Esophagus mucosa (tissue), 1 donor: Measurements from ENCODE around the gene ATF1. TPM values are rescaled to one million over a fixed set of nuclear protein-coding genes. Genes with fewer than 3 reads are reported as not detected.
"Not testable (repeated sequence)": the region's sequence is repeated elsewhere in the genome, so short reads cannot be mapped to it uniquely, and the experiment has no call there.

Experiments used
- ATAC-seq: fragments of 200-7000 bp; cut with Tn5 transposase; one replicate; pipeline ENCODE4 v1.9.1; 2020
- total RNA-seq: library from RNA; stranded (reverse); gene quantifications from one replicate; pipeline ENCODE4 v1.2.4, GENCODE V29; 2023
- donor health status: DM: yes; HTN: yes; CAD: no.

The ATF1 gene
- total RNA-seq, 1 donor from 2014 or later = 22.3 TPM

DNA sequence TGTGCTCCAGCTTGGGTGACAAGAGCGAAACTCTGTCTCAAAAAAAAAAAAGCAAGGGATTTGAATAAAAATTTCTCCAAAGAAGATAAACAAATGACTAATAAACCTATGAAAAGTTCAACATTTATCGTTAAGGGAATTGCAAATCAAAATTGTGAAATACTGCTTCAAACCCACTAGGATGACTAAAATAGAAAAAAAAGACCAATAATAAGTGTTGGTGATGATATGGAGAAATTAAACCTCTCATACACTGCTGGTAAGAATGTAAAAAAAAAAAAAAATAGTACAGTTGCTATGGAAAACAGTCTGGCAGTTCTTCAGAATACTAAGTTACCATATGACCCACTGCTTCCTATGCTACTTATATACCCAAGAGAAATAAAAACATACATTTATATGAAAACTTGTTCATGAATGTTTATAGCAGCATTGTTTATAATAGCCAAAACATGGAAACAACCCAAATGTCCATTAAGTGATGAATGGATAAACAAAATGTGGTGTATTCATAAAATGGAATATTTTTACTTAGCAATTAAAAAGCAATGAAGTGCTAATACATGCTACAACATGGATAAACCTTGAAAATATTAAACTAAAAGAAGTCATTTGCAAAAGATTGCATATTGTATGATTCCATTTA, 39.5 kb downstream of the ATF1 start:
- no peak for ATAC-seq

DNA sequence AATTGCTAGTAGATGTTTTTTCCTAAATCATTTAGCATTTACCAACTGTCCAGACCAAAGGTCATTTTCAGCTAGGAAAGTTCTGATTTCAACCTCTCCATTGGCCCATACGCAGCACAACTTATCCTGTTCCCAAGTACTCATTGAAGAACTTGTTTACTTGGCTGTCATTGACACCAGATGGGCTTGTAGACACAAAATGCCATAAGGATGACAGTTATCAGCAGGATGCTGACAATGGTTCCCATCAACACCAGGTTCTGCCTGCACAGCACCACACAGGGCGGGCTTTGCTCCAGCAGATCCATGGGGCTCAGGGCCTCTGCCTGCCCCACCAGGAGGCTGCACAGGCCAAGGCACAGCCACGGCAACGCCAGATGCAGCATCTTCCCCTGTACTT, 42.3 kb downstream of the ATF1 start:
- ATAC-seq = no peak

DNA sequence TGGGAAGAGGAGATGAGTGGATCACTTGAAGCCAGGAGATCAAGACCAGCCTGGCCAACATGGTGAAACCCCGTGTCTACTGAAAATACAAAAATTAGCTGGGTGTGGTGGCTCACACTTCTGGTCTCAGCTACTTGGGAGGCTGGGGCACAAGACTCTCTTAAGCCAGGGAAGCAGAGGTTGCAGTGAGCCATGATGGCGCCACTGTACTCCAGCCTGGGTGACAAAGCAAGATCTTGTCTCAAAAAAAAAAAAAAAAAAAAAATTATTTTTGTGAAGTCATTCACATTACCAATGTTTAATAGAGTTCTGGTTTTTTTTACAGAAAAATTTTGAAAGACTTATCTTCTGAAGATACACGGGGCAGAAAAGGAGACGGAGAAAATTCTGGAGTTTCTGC, 45.2 kb downstream of the ATF1 start:
- not testable (repeated sequence) for ATAC-seq

DNA sequence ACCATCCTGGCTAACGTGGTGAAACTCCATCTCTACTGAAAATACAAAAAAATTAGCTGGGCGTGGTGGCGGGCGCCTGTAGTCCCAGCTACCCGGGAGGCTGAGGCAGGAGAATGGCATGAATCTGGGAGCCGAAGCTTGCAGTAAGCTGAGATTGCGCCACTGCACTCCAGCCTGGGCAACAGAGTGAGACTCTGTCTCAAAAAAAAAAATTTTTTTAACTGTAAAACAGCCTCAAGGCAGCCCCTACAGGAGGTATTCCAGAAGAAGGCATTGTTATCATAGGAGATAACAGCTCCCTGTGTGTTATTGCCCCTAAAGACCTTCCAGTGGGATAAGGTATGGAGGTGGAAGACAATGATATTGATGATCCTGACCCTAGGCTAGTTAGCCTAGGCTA, 51.0 kb downstream of the ATF1 start:
- not testable (repeated sequence) for ATAC-seq

DNA sequence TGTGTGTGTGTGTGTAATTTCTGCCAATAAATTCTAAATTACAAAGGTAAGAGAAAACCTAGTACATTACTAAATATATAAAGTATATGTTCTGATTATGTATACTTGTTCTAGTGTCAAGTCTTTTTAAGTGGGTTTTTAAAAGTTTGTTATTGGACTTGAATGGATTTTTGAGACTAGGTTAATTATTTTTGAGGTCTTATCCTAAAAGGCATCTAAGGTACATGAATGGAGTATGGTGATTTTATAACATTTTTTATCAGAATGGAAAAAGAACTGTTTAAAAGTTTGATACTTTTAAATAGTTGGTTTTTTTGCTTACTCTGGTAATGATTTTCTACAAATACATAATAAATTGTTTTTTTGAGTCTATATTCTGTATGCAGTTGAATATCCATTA, 56.3 kb downstream of the ATF1 start:
- no peak for ATAC-seq

DNA sequence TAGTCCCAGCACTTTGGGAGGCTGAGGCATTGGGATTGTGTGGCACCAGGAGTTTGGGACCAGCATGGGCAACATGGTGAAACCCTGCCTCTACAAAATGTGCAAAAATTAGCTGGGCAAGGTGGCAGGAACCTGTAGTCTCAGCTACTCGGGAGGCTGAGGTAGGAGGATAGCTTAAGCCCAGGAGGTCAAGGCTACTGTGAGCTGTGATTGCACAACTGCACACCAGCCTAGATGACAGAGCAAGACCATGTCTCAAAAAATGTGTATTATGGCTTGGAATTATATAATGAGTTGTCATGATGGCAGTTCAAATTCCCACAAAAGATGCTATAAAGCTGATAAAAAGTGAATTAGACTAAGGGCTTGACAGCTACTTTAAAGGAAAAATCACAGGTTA, 58.2 kb downstream of the ATF1 start:
- ATAC-seq = no peak

DNA sequence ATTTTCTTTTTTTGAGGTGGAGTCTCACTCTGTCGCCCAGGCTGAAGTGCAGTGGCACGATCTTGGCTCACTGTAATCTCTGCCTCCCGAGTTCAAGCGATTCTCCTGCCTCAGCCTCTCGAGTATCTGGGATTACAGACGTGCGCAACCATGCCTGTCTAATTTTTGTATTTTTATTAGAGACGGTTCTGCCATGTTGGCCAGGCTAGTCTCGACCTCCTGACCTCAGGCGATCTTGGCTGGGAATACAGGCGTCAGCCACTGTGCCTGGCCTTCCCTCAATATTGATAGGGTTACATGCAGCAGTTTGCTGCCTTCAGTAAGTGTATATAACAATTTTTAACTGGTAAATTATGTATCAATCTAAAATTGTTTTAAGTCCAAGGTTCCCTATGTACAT, 59.8 kb downstream of the ATF1 start:
- not testable (repeated sequence) for ATAC-seq

DNA sequence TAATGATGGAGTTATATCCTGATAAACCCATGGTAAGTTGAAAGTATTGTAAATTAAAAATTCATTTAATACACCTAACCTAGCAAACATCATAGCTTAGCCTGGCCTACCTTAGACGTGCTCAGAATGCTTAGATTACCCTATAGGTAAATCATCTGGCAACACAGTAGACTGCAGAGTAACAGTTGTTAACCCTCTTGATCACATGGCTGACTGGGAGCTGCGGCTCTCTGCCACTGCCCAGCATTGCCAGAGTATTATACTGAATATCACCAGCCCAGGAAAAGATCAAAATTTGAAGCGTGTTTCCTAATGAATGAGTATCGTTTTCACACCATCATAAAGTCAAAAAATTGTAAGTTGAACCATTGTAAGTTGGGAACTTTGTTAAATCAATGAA, 61.0 kb downstream of the ATF1 start:
- peak; percentile 30 for ATAC-seq

DNA sequence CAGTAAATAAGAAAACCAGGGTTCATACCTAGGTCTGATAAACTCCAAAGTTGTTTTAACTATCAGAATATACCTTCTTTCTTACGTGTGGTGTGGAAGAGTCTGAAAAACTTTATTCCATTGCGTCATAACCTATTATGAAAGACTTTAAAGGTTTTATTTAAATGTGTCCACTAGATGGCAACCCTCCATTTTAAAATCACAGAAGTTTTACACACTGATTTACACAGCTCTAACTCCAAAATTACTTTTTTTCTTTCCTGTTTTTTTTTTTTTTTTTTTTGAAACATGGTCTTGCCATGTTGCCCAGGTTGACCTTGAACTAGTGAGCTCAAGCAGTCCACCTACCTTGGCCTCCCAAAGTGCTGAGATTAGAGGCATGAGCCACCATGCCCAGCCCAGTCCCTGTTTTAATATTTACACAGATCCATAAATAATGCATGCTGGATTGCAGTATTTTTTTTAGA, 61.5 kb downstream of the ATF1 start:
- ATAC-seq = peak; percentile 81

DNA sequence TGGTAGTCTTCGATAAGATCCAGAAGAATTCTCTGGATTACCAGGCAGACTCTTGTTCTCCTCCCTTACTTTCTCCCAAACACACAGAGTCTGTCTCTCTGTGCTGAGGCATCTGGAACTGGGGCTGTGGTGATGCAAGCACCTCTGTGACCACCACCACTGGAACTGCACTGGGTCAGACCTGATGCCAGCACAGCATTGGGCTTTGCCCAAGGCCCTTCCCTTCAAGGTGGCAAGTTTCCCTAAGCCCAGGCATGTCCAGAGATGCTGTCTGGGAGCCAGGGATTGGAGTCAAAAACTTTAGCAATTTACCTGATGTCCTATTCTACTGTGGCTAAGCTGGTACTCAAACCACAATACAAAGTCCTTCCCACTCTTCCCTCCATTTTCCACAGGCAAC, 64.2 kb downstream of the ATF1 start:
- ATAC-seq = peak; percentile 23

DNA sequence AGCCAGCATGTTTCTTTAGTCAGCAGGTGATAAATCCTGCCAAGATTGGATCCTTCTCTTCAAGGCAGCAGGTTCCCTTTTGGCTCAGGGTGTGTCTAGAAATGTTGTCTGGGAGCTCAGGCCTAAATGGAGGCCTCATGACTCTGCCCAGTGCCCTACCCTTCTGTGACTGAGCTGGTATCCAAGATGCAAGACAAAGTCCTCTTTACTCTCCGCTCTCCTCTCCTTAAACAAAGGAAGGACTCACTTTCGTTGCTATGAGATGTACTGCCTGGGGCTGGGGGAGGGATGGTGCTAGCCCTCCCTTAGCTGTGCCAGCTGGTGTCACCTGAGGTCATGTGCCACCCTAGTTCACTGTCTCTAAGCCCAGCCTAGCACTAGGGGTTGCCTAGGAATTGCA, 65.0 kb downstream of the ATF1 start:
- ATAC-seq = peak; percentile 38

DNA sequence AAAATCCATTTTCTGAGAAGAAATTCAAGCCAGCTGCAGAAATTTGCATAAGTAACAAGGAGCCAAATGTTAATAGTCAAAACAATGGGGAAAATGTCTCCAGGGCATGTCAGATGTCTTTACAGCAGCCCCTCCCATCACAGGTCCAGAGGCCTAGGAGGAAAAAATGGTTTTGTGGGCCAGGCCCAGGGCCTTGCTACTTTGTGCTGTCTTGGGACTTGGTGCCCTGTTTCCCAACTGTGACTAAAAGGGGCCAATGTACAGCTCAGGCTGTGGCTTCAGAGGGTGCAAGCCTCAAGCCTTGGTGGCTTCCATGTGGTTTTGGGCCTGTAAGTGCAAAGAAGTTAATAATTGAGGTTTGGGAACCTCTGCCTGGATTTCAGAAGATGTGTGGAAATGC, 69.9 kb downstream of the ATF1 start:
- ATAC-seq = not testable (repeated sequence)

DNA sequence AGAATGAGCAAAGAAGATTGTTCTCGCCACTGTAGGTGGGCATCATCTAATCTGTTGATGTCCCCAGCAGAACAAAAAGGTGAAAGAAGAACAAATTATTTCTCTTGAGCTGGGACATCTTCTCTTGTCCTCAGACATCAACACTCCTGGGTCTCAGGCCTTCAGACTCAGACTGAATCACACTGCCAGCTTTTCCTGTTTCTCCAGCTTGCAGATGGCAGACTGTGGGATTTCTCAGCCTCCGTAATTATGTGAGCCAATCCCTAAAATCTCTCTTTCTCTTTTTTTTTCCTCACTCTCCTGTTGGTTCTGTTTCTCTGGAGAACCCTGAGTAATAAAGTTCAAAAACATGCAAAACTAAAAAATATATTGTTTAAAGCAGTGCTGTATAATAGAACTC, 75.1 kb downstream of the ATF1 start:
- ATAC-seq = peak; percentile 59

DNA sequence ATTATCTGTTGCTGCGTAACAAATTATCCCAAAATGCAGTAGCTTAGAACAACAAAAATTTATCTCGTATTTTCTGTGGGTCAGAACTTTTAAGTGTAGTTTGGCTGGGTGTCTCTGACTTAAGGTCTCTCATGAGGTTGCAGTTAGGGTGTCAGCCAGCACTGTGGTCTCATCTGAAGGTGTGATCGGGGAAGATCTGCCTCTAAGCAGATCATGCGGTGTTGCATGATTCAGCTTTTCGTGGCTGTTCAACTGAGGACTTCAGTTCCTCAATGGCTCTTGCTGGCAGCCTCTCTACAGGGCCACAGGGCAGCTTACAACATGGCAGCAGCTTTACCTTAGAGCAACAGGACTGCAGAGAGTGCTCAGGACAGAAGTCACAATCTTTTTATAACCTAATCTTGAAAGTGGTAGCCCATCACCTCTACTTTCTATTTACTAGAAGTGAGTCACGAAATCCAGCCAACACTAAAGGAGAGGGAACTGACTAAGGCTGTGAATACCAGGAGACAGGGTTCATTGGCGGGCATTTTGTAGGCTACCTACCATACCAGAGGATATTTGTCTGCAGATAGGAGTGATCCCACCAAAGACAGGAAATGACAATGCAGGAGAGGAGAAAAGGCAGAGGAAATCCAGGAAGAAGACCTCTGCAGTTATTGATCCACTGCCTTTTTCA, 77.0 kb downstream of the ATF1 start:
- ATAC-seq = no peak

DNA sequence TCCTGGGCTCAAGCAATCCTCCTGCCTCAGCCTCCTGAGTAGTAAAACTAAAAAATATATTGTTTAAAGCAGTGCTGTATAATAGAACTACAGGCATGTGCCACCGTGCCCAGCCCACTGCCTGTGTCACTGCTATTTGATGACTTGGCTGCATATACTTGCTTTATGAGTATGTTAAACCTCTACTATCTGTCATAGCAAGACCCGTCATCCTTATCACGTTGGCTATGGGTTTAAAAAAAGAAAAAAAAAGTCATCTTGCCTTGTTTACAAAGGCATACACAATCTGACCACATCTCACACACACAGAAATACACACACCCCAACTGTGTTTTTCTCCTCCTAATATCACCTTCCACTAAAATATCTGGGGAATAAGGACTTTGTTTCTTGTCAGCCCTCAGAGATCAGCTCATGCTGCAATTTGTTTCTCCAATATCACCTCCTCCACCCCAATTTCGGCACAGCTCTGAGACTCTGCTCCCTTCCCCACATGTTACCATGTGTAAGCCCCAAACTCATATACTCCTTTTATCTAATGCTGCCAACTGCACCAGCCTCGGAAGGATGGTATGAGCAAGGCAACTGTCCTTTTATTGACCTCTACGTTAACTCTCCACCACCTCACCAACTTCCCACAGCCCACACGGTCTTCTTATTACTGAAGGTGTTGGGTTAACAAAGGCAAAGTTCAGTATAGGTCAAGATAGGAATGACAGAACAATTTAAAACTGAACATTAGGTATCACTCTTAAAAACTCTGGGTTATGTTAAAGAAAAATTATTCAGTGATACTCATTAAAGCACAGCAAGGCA, 78.0 kb downstream of the ATF1 start:
- no peak for ATAC-seq

DNA sequence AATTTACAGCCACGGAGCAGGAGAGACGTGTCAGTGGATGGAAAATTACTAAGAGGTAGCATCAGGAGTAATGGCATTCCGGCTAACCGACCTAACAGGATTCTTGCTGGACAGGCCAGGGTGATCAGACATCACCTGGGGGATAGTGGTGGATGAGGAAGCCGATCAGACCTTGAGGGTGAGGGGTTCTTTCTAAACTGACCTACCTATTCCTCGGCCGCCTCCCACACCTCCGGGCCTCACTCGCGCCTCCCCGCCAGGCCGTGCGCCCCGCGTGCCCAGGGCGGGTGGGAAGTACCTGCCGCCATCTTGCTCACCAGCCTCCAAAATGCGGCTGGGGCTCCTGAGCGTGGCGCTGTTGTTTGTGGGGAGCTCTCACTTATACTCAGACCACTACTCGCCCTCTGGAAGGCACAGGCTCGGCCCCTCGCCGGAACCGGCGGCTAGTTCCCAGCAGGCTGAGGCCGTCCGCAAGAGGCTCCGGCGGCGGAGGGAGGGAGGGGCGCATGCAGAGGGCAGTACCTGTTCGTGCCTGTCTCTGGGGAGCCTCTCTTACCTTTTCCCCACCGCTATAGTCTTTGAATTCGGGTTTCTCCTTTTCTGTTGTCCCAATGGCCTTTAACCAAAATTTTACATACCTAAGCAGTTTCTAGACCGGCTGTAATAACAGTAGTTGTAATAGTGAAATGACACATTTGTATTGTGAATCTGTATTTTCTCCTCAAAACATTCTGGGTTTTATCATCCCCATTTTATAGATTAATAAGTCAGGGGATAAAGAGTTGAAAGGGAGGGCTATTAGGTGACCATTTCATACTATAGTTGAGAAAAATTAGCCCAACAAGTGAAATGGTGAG, 79.0 kb downstream of the ATF1 start, which contains the start of gene TMPRSS12:
Gene TMPRSS12 (plus strand): TSS at position 290 of the 857 bp plus-strand sequence. CDS start 39 bp downstream, at position 329.
- ATAC-seq = peak; percentile 54

DNA sequence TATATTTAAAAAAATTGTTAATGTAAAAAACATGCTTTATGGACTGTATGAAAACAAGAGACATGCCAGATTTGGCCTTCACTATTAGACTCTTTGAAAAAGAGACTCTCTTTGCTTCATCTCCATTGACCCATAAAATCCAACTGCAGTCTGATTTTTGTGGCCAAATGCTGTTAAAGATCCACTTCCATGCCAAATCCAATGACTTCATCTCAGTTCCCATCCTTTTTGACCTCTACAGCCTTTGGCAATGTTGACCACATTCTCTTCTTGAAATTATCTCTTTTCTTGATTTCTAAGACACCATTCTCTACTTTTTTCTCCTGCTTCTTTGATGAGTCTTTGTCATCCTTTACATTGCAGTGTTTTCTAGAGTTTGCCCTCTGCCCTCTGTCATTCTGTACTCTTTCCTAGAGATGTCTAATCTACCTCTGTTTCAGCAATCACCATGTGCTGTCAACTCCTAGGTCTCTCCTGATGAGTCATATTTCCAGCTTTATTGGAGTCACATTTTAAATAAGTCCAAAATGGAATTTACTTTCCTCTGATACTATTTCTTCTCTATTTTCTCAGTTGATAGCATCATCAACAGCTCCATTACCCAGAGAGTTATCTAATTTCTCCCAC, 81.2 kb downstream of the ATF1 start:
- no peak for ATAC-seq

DNA sequence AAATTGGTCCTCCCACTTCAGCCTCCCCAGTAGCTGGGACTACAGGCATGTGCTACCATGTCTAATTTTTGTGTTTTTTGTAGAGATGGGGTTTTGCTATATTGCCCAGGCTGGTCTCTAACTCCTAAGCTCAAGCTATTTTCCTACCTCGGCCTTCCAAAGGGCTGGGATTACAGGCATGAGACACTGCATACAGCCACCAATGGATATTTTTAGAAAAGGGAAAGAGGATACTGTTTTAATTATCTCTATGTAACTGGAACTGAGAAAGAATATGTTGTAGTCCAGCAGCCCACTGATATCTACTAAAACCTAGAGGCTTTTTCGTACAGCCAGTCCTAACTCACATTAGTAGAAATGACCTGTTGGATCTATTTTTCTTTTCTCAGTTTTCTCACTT, 85.1 kb downstream of the ATF1 start:
- no peak for ATAC-seq

DNA sequence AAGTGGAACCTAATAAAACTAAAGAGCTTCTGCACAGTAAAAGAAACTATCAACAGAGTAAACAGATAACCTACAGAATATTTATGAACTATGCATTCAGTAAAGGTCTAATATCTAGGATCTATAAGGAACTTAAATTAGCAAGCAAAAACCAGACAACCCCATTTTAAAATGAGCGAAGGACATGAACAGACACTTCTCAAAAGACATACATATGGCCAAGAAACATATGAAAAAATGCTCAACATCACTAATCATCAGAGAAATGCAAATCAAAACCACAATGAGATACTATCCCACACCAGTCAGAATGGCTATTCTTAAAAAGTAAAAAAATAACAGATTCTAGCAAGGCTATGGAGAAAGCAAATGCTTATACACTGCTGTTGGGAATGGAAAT, 91.3 kb downstream of the ATF1 start:
- not testable (repeated sequence) for ATAC-seq

DNA sequence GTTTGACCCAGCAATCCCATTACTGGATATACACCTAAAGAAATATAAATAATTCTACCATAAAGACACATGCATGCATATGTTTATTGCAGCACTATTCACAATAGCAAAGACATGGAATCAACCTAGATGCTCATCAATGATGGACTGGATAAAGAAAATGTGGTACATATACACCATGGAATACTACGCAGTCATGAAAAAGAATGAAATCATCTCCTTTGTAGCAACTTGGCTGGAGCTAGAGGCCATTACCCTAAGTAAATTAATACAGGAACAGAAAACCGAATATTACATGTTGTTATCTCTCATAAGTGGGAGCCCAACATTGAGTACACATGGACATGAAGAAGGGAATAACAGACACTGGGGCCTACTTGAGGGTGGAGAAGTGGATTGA, 91.8 kb downstream of the ATF1 start:
- not testable (repeated sequence) for ATAC-seq

DNA sequence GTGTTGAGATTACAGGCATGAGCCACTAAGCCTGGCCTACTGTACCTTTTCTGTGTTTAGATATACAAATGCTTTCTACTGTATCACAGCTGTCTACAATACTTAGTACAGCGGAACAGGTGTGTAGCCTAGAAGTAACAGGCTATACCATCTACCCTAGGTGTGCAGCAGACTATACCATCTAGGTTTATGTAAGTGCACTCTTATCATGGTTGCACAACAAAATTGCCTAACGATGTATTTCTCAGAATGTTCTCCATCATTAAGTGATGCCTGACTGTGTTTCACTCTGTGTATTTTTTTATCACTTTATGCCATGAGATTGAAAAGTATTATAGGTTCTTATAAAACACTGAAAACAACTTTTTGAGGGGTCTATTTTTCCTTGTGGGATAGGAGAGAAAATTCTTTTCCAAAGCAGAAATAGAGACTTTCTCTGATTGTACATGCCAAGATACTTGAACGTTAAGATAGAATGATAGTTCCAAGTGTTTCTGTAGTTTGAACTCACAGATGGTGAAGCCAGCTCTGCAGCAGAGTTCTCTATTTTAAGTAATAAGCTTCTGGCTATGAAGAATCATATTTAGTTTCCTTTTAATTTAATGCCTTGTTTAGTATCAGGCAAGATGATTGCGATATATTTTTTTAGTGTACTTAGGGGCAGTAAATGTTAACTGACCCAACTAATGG, 95.9 kb downstream of the ATF1 start:
- no peak for ATAC-seq
